Fibroblast of skin of left biceps (primary cell): ENCODE results near the gene ZNF850.

Source experiments
- DNase-seq, 2 experiments: peaks; one replicate each; pipeline ENCODE4 v3.0.0-alpha.2; 2013; ENCODE audit warnings: low read depth in 2 of 2

The ZNF850 gene

GRCh38 chr19:36688058-36688457 is 84.5 kb downstream of the ZNF850 start:
- DNase-seq: no peak

GRCh38 chr19:36687214-36688056 is 85.2 kb downstream of the ZNF850 start, which contains the start of gene ZNF567:
Gene ZNF567, plus strand, starts transcription at chr19:36687612. Its CDS starts 7,256 bp downstream, at chr19:36694868.
- DNase-seq: peak; percentile 86 to 87

- no peak for DNase-seq
Measured at GRCh38 chr19:36686365-36687213, 86.0 kb downstream of the ZNF850 start.

GRCh38 chr19:36685835-36686234 is 86.8 kb downstream of the ZNF850 start:
- DNase-seq: no peak

GRCh38 chr19:36679455-36679854 is 93.2 kb downstream of the ZNF850 start:
- no peak for DNase-seq

GRCh38 chr19:36674201-36674600 is 98.4 kb downstream of the ZNF850 start:
- DNase-seq: no peak

- DNase-seq: no peak
Measured at GRCh38 chr19:36672368-36672767, 100.2 kb downstream of the ZNF850 start.

GRCh38 chr19:36668646-36669045 is 104.0 kb downstream of the ZNF850 start:
- DNase-seq: no peak

- no peak for DNase-seq
Measured at GRCh38 chr19:36665832-36666231, 106.8 kb downstream of the ZNF850 start.
